HEK293 (cell line): ENCODE measurements around the gene LRRTM4.

ENCODE experiments used
- ATF2 ChIP-seq: fragments of 450-650 bp; formaldehyde crosslinking; IDR thresholded peaks from 2 replicates; pipeline ENCODE4 v1.5.1; 2016; ENCODE audit warnings: missing biosample characterization, missing genetic modification characterization, low read depth
- BCL6B ChIP-seq: fragments of 450-650 bp; formaldehyde crosslinking; IDR thresholded peaks from 2 replicates; pipeline ENCODE4 v1.5.1; 2017; ENCODE audit warnings: missing biosample characterization, missing genetic modification characterization
- CTCF ChIP-seq: fragments of 450-650 bp; formaldehyde crosslinking; IDR thresholded peaks from 2 replicates; pipeline ENCODE4 v1.5.1; 2016; ENCODE audit warnings: missing biosample characterization, missing genetic modification characterization
- ELK4 ChIP-seq: IDR thresholded peaks from 2 replicates; pipeline ENCODE4 v1.6.1; 2011; ENCODE audit warnings: mild to moderate bottlenecking, low read depth, low read length, borderline replicate concordance
- GFI1B ChIP-seq: fragments of 450-650 bp; formaldehyde crosslinking; IDR thresholded peaks from 2 replicates; pipeline ENCODE4 v1.5.1; 2016; ENCODE audit warnings: missing biosample characterization, missing genetic modification characterization
- KLF1 ChIP-seq: fragments of 450-650 bp; formaldehyde crosslinking; IDR thresholded peaks from 2 replicates; pipeline ENCODE4 v1.5.1; 2016; ENCODE audit warnings: missing biosample characterization, missing genetic modification characterization
- REST ChIP-seq: fragments of 450-650 bp; formaldehyde crosslinking; IDR thresholded peaks from 2 replicates; pipeline ENCODE4 v1.5.1; 2016; ENCODE audit warnings: missing biosample characterization, missing genetic modification characterization
- ZNF274 ChIP-seq, 2 experiments: fragments of 200-500 bp in 1 of 2; fragments of 450-650 bp in 1 of 2; sonication (Bioruptor generic) in 1 of 2; formaldehyde crosslinking in 1 of 2; IDR thresholded peaks; 2 replicates each; pipeline versions ENCODE4 v1.5.1 to v1.6.1; 2014 to 2016; ENCODE audit warnings: borderline replicate concordance in 1 of 2, inconsistent platforms in 1 of 2, low read length in 1 of 2, missing biosample characterization in 1 of 2, missing genetic modification characterization in 1 of 2
- ZNF670 ChIP-seq: fragments of 450-650 bp; formaldehyde crosslinking; IDR thresholded peaks from 2 replicates; pipeline ENCODE4 v1.5.1; 2016; ENCODE audit warnings: missing biosample characterization, missing genetic modification characterization, low read depth
- ZNF704 ChIP-seq: fragments of 450-650 bp; formaldehyde crosslinking; IDR thresholded peaks from 2 replicates; pipeline ENCODE4 v1.5.1; 2016; ENCODE audit warnings: missing biosample characterization, missing genetic modification characterization

GRCh38 chr2:77310416-77310815 is 211.8 kb downstream of the LRRTM4 start:
- no peak for TF ChIP-seq GFI1B (tag by site-specific recombination)
- no peak for TF ChIP-seq ZNF704 (tag by site-specific recombination)
- TF ChIP-seq ATF2 (tag by site-specific recombination) = no peak
- TF ChIP-seq ZNF670 (tag by site-specific recombination) = no peak
- TF ChIP-seq BCL6B (tag by site-specific recombination) = no peak
- TF ChIP-seq CTCF = no peak
- no peak for TF ChIP-seq ZNF274 (IDR thresholded peaks at IDR 0.05; ENCODE audit: low read length)
- no peak for TF ChIP-seq ZNF274 (tag by site-specific recombination; IDR thresholded peaks at IDR 0.05; ENCODE audit: borderline replicate concordance)
- TF ChIP-seq REST = no peak
- TF ChIP-seq KLF1 = no peak
- no peak for TF ChIP-seq ELK4
